ENCODE data around the gene PNLIPRP2. TPM values are rescaled to one million over a fixed set of nuclear protein-coding genes. Genes with fewer than 3 reads are reported as not detected.

PNLIPRP2 gene
- total and polyA plus RNA-seq, 2 experiments from 2014 or later, result not detected

DNA sequence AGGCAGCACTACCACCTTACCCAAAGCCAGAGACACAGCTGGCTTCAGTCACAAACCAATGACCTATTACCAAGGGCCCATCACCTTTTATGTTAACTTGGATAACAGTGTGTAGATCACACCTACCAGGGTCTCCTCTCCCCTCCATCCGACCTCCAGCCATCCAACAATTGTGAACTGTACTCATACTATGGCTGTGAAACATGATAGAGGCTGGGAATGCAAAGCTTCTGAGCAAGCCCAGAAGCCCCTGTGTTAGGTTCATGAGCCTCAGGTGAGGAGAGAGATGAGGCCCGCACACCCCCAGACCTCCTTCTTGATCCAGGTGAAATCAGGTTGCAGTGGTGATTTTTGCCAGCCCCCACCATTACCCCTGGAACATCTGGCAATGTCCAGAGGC lies 47.7 kb downstream of the PNLIPRP2 start:
- no peak overlapping the region for H3K9ac ChIP-seq
- no peak overlapping the region for H3K27ac ChIP-seq
- no peaks in the 10 kb centered on the region for H3K36me3 ChIP-seq (ENCODE audit: low read depth)
- no peak overlapping the region for H3K4me3 ChIP-seq
- no peaks in the 10 kb centered on the region for H3K9me2 ChIP-seq (ENCODE audit: insufficient read depth)
- TF ChIP-seq EZH2phosphoT487 (IDR thresholded peaks at IDR 0.05; ENCODE audit: insufficient read depth, low read depth) (no peak), EZH2 (IDR thresholded peaks at IDR 0.05; ENCODE audit: insufficient read depth, poor library complexity, severe bottlenecking) (no peak)
- no peak overlapping the region for H3K4me2 ChIP-seq (ENCODE audit: unreplicated experiment)
- in situ Hi-C loops (cut with MboI), result no loop called here
- peaks cover 25% of the 10 kb centered on the region for H3K4me1 ChIP-seq (ENCODE audit: insufficient read depth)
- no peak overlapping the region for H2AFZ ChIP-seq
- H3K9me3 ChIP-seq (ENCODE audit: low read depth), result no peaks in the 10 kb centered on the region
- H3F3A ChIP-seq (ENCODE audit: insufficient read depth), result peaks cover 17% of the 10 kb centered on the region
- no peaks in the 10 kb centered on the region for H4K20me1 ChIP-seq (ENCODE audit: insufficient read depth)
- no peak for DNase-seq
- WGBS, 2 experiments (ENCODE audit: low coverage in 1 of 2, low lambda C conversion rate in 2 of 2, missing lambda C conversion rate in 2 of 2), result 62 to 64% methylated on average over 2 of the region's 2 CpGs
- H3K27me3 ChIP-seq (replicated peaks; ENCODE audit: insufficient read depth), result no peaks in the 10 kb centered on the region
- H3K79me2 ChIP-seq (ENCODE audit: insufficient read depth), result no peaks in the 10 kb centered on the region

DNA sequence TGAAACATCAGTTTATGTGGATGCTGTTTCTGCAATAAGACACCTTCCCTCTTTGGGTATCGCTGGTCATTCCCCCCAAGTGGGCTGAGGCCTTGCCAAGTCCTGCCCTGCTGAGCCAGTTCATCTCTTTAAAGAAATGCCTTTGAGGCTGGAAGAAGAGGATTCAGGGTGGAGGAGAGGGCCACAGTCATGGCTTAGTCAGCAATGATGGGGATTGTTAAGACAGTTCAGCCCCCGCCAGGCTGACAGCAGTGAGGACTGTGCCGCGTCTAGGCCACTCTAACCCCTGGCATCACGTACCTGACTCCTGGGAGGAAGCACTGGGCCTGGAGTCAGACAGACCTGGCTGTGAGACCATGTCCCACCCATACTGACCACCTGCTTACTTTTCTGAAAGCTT lies 48.3 kb downstream of the PNLIPRP2 start:
- no peak overlapping the region for H3K4me2 ChIP-seq (ENCODE audit: unreplicated experiment)
- H3K9ac ChIP-seq, result no peak overlapping the region
- no peaks in the 10 kb centered on the region for H3K79me2 ChIP-seq (ENCODE audit: insufficient read depth)
- peaks cover 17% of the 10 kb centered on the region for H3F3A ChIP-seq (ENCODE audit: insufficient read depth)
- no peaks in the 10 kb centered on the region for H3K27me3 ChIP-seq (replicated peaks; ENCODE audit: insufficient read depth)
- H3K4me1 ChIP-seq (ENCODE audit: insufficient read depth), result peaks cover 25% of the 10 kb centered on the region
- TF ChIP-seq EZH2phosphoT487 (IDR thresholded peaks at IDR 0.05; ENCODE audit: insufficient read depth, low read depth) (no peak), EZH2 (IDR thresholded peaks at IDR 0.05; ENCODE audit: insufficient read depth, poor library complexity, severe bottlenecking) (no peak)
- H3K27ac ChIP-seq, result no peak overlapping the region
- no peak overlapping the region for H2AFZ ChIP-seq
- H3K36me3 ChIP-seq (ENCODE audit: low read depth), result no peaks in the 10 kb centered on the region
- no peak overlapping the region for H3K4me3 ChIP-seq
- in situ Hi-C loops (cut with MboI), result no loop called here
- no peaks in the 10 kb centered on the region for H3K9me3 ChIP-seq (ENCODE audit: low read depth)
- peak; percentile 68 for DNase-seq
- H3K9me2 ChIP-seq (ENCODE audit: insufficient read depth), result no peaks in the 10 kb centered on the region
- H4K20me1 ChIP-seq (ENCODE audit: insufficient read depth), result no peaks in the 10 kb centered on the region
- 29 to 46% methylated on average over 5 of the region's 5 CpGs for WGBS, 2 experiments (ENCODE audit: low coverage in 1 of 2, low lambda C conversion rate in 2 of 2, missing lambda C conversion rate in 2 of 2)

DNA sequence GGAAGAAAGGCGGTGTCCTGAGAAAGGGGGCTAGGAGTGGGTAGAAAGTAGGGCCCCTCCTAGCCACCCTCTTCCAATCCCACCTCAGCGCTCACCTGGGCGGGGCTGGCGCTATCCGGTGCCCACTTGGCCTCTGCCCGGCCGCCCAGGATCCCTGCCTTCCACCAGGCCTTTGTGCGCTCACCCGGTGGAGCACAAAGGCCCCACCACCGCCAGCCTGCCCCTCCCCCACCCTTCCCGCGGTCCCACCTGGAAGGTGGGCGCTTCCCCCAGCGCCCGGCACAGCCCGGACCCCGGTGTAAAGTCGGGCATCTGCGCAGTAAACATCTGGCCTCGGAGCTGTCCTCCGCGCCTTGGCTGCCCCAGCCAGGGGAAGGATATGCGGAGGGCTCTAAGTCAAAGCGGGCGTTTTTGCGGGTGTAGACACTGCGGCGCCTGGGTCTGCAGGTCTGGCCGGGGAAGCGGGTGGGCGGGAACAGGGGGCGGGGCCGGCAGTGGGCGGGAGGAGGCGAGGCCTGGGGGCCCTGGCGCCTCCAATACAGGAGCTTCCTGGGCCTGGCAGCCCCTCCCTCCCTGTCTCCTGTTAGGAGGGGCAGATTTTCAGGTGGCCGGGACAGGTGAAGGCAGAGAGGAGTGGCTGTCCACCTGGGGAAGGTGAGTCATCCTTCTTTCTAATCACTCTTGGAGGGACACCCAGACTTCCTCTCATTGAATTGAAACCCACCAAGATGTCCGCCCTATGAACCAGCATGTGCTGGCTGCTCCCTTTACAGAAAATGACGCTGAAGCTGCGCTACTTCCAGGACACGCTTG lies 49.3 kb downstream of the PNLIPRP2 start:
- H3K9ac ChIP-seq, result no peak overlapping the region
- TF ChIP-seq EZH2 (IDR thresholded peaks at IDR 0.05; ENCODE audit: insufficient read depth, poor library complexity, severe bottlenecking) (no peak), EZH2phosphoT487 (IDR thresholded peaks at IDR 0.05; ENCODE audit: insufficient read depth, low read depth) (no peak)
- no peaks in the 10 kb centered on the region for H3K79me2 ChIP-seq (ENCODE audit: insufficient read depth)
- peaks cover 25% of the 10 kb centered on the region for H3K4me1 ChIP-seq (ENCODE audit: insufficient read depth)
- H3F3A ChIP-seq (ENCODE audit: insufficient read depth), result peaks cover 17% of the 10 kb centered on the region
- H4K20me1 ChIP-seq (ENCODE audit: insufficient read depth), result no peaks in the 10 kb centered on the region
- in situ Hi-C loops (cut with MboI), result loop anchor here (10.0 kb wide), 1 partner anchor 505 kb away; no protein-coding TSS in a partner anchor
- H3K9me3 ChIP-seq (ENCODE audit: low read depth), result no peaks in the 10 kb centered on the region
- H2AFZ ChIP-seq, result no peak overlapping the region
- no peaks in the 10 kb centered on the region for H3K36me3 ChIP-seq (ENCODE audit: low read depth)
- no peak overlapping the region for H3K4me3 ChIP-seq
- 27 to 29% methylated on average over 27 to 38 of the region's 41 CpGs for WGBS, 2 experiments (ENCODE audit: low coverage in 1 of 2, low lambda C conversion rate in 2 of 2, missing lambda C conversion rate in 2 of 2)
- no peaks in the 10 kb centered on the region for H3K9me2 ChIP-seq (ENCODE audit: insufficient read depth)
- H3K4me2 ChIP-seq (ENCODE audit: unreplicated experiment), result no peak overlapping the region
- peak; percentile 30 for DNase-seq
- H3K27ac ChIP-seq, result no peak overlapping the region
- no peaks in the 10 kb centered on the region for H3K27me3 ChIP-seq (replicated peaks; ENCODE audit: insufficient read depth)

DNA sequence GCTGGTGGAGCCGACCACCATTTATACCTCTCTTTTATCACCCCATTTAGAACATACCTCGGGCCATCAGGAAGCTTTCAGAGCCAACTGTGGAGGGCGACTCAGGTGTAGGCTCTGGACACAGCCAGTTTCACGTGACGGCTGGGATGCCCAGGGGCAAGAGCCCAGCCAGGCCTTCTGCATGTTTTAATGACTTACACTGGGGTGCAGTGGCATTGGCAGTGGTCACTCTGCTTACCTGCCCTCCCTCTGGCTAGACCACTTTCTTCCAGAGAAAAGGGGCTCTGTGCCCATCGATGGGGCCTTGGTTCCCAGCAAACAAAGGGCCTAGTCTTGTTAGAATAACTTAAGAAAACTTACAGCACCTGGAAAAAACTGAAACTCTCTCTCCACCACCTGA lies 50.0 kb downstream of the PNLIPRP2 start:
- Histone ChIP-seq H2AFZ (no peak overlapping the region), H3K79me2 (ENCODE audit: insufficient read depth) (no peaks in the 10 kb centered on the region), H3K9me2 (ENCODE audit: insufficient read depth) (no peaks in the 10 kb centered on the region), H3F3A (ENCODE audit: insufficient read depth) (peaks cover 17% of the 10 kb centered on the region), H3K9me3 (ENCODE audit: low read depth) (no peaks in the 10 kb centered on the region), H3K9ac (no peak overlapping the region), H3K36me3 (ENCODE audit: low read depth) (no peaks in the 10 kb centered on the region), H3K27ac (no peak overlapping the region), H3K4me1 (ENCODE audit: insufficient read depth) (peaks cover 20% of the 10 kb centered on the region), H4K20me1 (ENCODE audit: insufficient read depth) (no peaks in the 10 kb centered on the region), H3K27me3 (replicated peaks; ENCODE audit: insufficient read depth) (no peaks in the 10 kb centered on the region), H3K4me3 (no peak overlapping the region), H3K4me2 (ENCODE audit: unreplicated experiment) (no peak overlapping the region)
- TF ChIP-seq EZH2 (IDR thresholded peaks at IDR 0.05; ENCODE audit: insufficient read depth, poor library complexity, severe bottlenecking), result no peak
- TF ChIP-seq EZH2phosphoT487 (IDR thresholded peaks at IDR 0.05; ENCODE audit: insufficient read depth, low read depth), result no peak
- no peak for DNase-seq
- in situ Hi-C loops (cut with MboI), result loop anchor here (10.0 kb wide), 1 partner anchor 504 kb away; no protein-coding TSS in a partner anchor
- WGBS, 2 experiments (ENCODE audit: low coverage in 1 of 2, low lambda C conversion rate in 2 of 2, missing lambda C conversion rate in 2 of 2), result 97 to 98% methylated on average over 6 of the region's 6 CpGs

Measured in GM23248 (cell line).